GM12878 (cell line): ENCODE measurements around the gene KCNQ1.

Source experiments
- EP300 ChIP-seq, 2 experiments: fragments of 150-350 bp in 1 of 2; IDR thresholded peaks; 2 replicates each; pipeline ENCODE4 v1.6.1; 2011 to 2012; ENCODE audit warnings: low read depth in 2 of 2, low read length in 2 of 2, borderline replicate concordance in 1 of 2, improper control_type of control experiment in 1 of 2, inconsistent platforms in 1 of 2; ENCODE audit not compliant: control insufficient read depth in 1 of 2
- MEF2A ChIP-seq: IDR thresholded peaks from 2 replicates; pipeline ENCODE4 v1.6.1; 2011; ENCODE audit warnings: low read depth, mild to moderate bottlenecking, low read length, moderate library complexity; ENCODE audit not compliant: insufficient read depth
- RB1 ChIP-seq: fragments of 450-650 bp; formaldehyde crosslinking; IDR thresholded peaks from 2 replicates; pipeline ENCODE4 v1.6.1; 2017; ENCODE audit warnings: mild to moderate bottlenecking, borderline replicate concordance

DNA sequence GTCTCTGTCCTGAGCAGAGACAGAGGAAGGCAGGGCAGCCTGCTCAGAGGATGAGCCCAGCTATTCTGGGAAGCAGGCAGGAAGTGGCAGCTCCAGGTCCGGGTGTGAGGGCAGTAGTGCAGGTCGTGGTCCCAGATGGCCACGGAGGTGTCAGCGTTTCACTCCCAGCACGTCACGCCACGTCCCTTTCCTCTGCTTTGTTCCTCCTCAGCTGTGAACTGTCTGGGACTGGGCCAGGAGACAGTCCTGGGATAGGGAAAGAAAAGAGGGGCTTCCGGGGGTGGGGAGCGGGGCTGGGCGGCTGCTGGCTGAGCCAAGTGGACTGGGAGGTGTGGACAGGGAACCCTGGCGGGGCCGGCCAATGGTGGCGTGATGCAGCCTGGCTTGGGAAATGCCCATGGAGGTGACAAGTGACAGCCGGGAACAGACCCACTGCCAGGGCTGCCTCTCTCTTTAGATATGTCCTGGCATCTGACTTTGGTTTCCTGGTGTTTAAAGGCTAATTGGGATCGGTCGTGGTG, 64.7 kb downstream of the KCNQ1 start:
- TF ChIP-seq RB1 = no peak
- TF ChIP-seq EP300 (IDR thresholded peaks at IDR 0.05; ENCODE audit: borderline replicate concordance in 1 of 2, control insufficient read depth in 1 of 2, low read depth in 2 of 2, low read length in 2 of 2) = no peak
- no peak for TF ChIP-seq MEF2A
